Measurements from ENCODE around the gene ARL13A.

DNA sequence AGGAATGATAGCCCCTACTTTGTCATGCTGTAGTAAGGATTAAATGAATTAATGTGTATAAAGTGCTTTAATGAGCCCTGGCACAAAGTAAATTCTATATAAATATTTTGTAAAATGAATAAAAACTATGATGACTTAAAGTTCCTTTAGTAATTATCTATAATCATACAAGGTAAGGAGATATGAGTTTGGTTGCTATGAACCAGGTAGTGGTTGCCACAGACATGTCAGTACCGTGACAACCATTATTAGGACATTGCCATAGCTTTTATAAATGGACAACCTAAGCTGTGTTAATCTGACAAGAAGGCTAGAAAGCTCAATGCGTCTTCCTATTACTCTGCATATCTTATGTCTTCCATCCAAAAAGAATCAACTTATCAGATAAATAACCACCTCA lies at the start of gene ARL13A:
- TF ChIP-seq POLR2AphosphoS5 (IDR thresholded peaks at IDR 0.05; ENCODE audit: borderline replicate concordance, low read depth, low read length) (no peak), FOXP2 (optimal IDR thresholded peaks at IDR 0.05; ENCODE audit: control extremely low read depth, extremely low read length, insufficient read depth) (no peak), EZH2 (IDR thresholded peaks at IDR 0.05) (no peak)
